Activated naive CD8-positive, alpha-beta T cell (primary cell): Measurements from ENCODE around the gene MTPN.

Experiments used
- H3K27ac Mint-ChIP-seq: one replicate; pipeline ENCODE4 v1.8.0; 2021; ENCODE audit warnings: mixed read lengths
- H3K27me3 Mint-ChIP-seq: one replicate; pipeline ENCODE4 v1.8.0; 2021; ENCODE audit warnings: mixed read lengths
- H3K36me3 Mint-ChIP-seq: one replicate; pipeline ENCODE4 v1.8.0; 2021; ENCODE audit warnings: mixed read lengths
- H3K4me1 Mint-ChIP-seq: one replicate; pipeline ENCODE4 v1.8.0; 2021; ENCODE audit warnings: low read depth, mixed read lengths
- H3K4me3 Mint-ChIP-seq: one replicate; pipeline ENCODE4 v1.8.0; 2021; ENCODE audit warnings: mild to moderate bottlenecking, mixed read lengths
- H3K9me3 Mint-ChIP-seq: one replicate; pipeline ENCODE4 v1.8.0; 2021; ENCODE audit warnings: low read depth, mixed read lengths

MTPN gene

DNA sequence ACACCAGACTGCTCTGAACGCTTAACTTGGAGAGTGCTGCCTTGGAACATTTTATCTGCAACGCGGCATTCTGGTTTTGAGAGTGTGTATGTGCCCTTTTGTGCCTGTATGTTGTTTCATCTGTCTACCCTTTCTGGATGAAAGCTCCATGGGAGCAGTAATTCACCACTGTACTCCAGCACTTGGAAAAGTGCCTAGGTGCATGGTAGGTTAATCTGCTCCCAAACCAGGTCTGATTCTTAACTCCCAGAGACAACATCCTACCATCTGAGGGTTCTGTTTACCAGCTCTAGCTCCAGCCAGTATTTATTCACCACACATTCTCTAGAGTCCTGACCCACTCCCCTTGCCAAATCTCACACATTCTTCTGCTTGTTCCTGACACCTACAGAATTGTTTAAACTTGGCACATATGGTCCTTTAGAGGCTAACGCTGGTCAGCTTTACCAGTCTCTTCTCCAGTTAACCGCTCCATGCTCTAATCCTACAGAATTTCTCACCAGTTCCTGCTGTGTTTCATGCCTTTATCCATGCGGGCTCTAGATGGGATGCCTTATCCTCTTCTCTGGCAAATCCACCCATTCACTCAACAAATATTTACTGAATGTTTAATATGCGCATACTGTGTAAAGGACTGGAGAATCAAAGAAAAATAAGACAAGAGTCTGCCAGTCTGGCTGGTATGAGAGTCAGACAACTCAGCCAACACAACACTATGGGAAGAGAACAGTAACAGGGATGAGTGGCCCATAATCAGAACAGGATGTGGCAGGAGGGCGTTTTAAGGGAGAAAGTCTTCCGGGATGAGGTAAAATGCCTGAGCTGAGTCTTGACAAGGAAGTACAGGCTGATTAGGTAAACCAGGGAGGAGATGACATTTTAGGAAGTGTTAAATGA, 46.3 kb downstream of the MTPN start:
- peaks cover 7% of the 10 kb centered on the region for H3K36me3 Mint-ChIP-seq
- H3K4me3 Mint-ChIP-seq: no peak overlapping the region
- no peaks in the 10 kb centered on the region for H3K27me3 Mint-ChIP-seq
- H3K4me1 Mint-ChIP-seq: peaks cover 22% of the 10 kb centered on the region
- H3K27ac Mint-ChIP-seq: peak overlapping the region; percentile 24
- no peaks in the 10 kb centered on the region for H3K9me3 Mint-ChIP-seq

DNA sequence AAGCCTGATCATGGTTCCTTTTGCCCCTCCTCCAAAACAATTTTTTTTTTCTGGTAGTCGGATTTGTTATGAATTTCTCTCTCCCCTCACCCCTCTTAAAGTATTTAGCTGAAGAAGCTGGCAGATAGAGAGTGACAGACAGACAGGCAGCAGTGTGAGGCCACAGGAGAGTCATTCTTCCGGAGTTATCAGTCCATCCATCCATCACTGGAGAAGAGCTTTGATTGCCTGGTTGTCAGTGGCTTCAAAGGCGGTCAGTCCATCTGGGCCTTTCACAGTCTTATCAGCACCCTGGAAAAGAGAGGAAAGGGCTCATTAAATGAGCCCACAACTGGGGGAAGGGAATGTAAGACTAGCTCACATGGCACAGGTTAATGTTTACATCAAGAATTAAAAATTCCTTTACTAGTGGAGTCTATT, 47.4 kb downstream of the MTPN start:
- H3K4me1 Mint-ChIP-seq: peaks cover 14% of the 10 kb centered on the region
- H3K27ac Mint-ChIP-seq: no peak overlapping the region
- H3K36me3 Mint-ChIP-seq: peaks cover 7% of the 10 kb centered on the region
- H3K27me3 Mint-ChIP-seq: no peaks in the 10 kb centered on the region
- H3K9me3 Mint-ChIP-seq: no peaks in the 10 kb centered on the region
- H3K4me3 Mint-ChIP-seq: no peak overlapping the region

DNA sequence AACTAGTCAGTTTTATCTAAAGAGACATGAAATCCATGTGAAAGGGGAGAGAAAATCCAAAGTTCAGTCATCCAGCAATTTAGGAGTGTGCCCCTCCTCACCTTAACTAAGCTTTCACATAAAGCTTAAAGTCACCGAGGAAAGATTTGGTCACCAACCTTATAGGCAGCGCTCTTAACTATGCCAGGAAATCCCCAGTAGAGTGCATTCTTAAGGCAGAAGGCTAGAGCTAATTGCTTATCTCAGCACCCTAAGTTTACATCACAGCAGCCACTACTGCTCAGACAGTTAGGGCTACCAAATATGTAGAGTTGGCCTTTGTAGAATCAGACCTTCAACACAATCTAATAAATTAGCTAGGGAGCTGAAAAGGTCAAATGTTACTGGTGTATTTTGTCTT, 47.9 kb downstream of the MTPN start:
- no peak overlapping the region for H3K4me3 Mint-ChIP-seq
- H3K36me3 Mint-ChIP-seq: peaks cover 7% of the 10 kb centered on the region
- H3K4me1 Mint-ChIP-seq: peaks cover 9% of the 10 kb centered on the region
- no peaks in the 10 kb centered on the region for H3K9me3 Mint-ChIP-seq
- H3K27me3 Mint-ChIP-seq: no peaks in the 10 kb centered on the region
- H3K27ac Mint-ChIP-seq: no peak overlapping the region

DNA sequence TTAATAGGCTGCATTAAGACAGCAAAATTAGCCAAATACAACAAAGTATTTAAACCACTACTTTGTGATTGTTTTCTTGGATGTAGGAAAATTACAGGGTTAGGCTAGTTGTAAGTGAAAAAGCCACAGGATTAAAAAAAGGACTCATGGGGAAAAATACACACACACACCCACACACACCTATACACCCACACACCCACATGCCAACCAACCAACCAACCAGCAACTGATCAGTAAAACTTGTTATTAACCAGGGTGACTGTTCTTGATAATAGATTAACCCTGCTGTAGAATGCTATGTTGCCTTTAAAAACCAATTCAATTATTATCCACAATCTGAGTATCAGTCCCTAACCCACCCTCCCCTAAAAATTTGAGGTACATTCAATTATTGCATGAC, 49.0 kb downstream of the MTPN start:
- no peaks in the 10 kb centered on the region for H3K9me3 Mint-ChIP-seq
- no peak overlapping the region for H3K27ac Mint-ChIP-seq
- H3K36me3 Mint-ChIP-seq: peaks cover 7% of the 10 kb centered on the region
- H3K27me3 Mint-ChIP-seq: no peaks in the 10 kb centered on the region
- H3K4me3 Mint-ChIP-seq: no peak overlapping the region
- no peaks in the 10 kb centered on the region for H3K4me1 Mint-ChIP-seq

GRCh38 chr7:135925210-135925609, 51.9 kb downstream of the MTPN start:
- Mint-ChIP-seq H3K9me3 (peaks cover 3% of the 10 kb centered on the region), H3K36me3 (peaks cover 7% of the 10 kb centered on the region), H3K4me3 (no peak overlapping the region), H3K27ac (no peak overlapping the region), H3K4me1 (no peaks in the 10 kb centered on the region), H3K27me3 (no peaks in the 10 kb centered on the region)

GRCh38 chr7:135924302-135924701, 52.9 kb downstream of the MTPN start:
- H3K27ac Mint-ChIP-seq: no peak overlapping the region
- no peaks in the 10 kb centered on the region for H3K27me3 Mint-ChIP-seq
- H3K4me1 Mint-ChIP-seq: no peaks in the 10 kb centered on the region
- peaks cover 7% of the 10 kb centered on the region for H3K36me3 Mint-ChIP-seq
- peaks cover 3% of the 10 kb centered on the region for H3K9me3 Mint-ChIP-seq
- no peak overlapping the region for H3K4me3 Mint-ChIP-seq

GRCh38 chr7:135922263-135922662, 54.9 kb downstream of the MTPN start:
- Mint-ChIP-seq H3K27me3 (no peaks in the 10 kb centered on the region), H3K27ac (no peak overlapping the region), H3K36me3 (peaks cover 7% of the 10 kb centered on the region), H3K4me1 (no peaks in the 10 kb centered on the region), H3K4me3 (no peak overlapping the region), H3K9me3 (peaks cover 3% of the 10 kb centered on the region)

DNA sequence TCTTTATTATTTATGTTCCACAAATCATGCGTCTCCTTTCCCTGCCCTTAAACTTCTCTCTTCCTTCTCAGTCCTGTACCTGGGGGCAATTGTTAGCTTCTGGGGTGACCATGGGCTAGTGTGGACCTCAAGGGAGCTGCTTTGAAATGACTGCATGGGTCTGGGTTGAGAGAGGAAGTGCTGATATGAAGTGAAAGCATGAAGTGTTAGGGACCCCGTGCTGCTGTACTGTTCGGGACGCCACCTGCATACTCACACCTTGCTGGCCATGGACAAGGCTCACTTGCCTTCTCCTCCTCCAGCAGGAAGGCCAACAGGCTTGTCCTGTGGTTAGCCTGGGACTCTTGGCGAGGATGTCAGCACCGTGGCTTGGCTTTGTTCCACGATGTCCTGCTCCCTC, 56.7 kb downstream of the MTPN start:
- H3K4me1 Mint-ChIP-seq: no peaks in the 10 kb centered on the region
- H3K27me3 Mint-ChIP-seq: no peaks in the 10 kb centered on the region
- no peak overlapping the region for H3K27ac Mint-ChIP-seq
- H3K4me3 Mint-ChIP-seq: no peak overlapping the region
- peaks cover 5% of the 10 kb centered on the region for H3K36me3 Mint-ChIP-seq
- H3K9me3 Mint-ChIP-seq: peaks cover 3% of the 10 kb centered on the region

DNA sequence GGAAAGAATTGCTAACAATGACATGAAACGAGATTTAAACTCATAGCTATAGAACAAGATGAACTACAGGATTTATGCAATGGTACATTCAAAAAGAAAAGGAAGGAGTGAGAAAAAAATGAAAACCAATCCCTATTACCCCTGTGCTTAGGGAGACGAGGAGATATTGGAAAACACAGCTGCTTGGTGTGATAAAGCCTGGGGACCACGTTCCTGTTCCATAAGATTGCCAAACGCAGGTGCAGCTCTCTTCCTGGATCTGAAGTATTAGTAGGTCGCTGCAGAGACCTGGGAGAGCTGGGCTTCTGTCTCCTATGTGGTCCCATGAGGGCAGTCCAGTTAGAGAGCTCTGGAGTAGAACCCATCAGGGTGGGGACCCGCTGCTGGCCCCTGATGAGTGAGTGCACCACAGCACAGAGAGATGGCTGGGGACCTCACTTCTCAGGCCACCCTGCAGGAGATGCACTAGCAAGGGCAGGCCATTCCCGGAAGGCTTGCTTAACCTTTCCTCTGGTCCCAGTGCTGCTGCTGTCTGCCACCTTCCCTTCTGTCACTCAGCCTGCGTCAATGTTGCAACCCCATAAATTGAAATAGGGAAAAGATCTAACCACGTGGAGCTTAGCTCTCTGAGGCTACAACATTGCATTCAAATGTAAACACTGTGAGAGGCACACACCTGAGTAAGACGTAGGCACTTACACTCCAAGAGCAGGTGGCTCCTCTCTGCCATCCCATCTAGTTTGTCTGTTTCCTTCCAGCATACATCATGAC, 57.9 kb downstream of the MTPN start:
- peaks cover 5% of the 10 kb centered on the region for H3K36me3 Mint-ChIP-seq
- H3K4me1 Mint-ChIP-seq: no peaks in the 10 kb centered on the region
- no peak overlapping the region for H3K4me3 Mint-ChIP-seq
- no peaks in the 10 kb centered on the region for H3K27me3 Mint-ChIP-seq
- H3K27ac Mint-ChIP-seq: no peak overlapping the region
- peaks cover 3% of the 10 kb centered on the region for H3K9me3 Mint-ChIP-seq

GRCh38 chr7:135918134-135918533, 59.0 kb downstream of the MTPN start:
- H3K4me1 Mint-ChIP-seq: no peaks in the 10 kb centered on the region
- no peak overlapping the region for H3K27ac Mint-ChIP-seq
- H3K36me3 Mint-ChIP-seq: peaks cover 5% of the 10 kb centered on the region
- H3K9me3 Mint-ChIP-seq: peaks cover 3% of the 10 kb centered on the region
- no peaks in the 10 kb centered on the region for H3K27me3 Mint-ChIP-seq
- H3K4me3 Mint-ChIP-seq: no peak overlapping the region

DNA sequence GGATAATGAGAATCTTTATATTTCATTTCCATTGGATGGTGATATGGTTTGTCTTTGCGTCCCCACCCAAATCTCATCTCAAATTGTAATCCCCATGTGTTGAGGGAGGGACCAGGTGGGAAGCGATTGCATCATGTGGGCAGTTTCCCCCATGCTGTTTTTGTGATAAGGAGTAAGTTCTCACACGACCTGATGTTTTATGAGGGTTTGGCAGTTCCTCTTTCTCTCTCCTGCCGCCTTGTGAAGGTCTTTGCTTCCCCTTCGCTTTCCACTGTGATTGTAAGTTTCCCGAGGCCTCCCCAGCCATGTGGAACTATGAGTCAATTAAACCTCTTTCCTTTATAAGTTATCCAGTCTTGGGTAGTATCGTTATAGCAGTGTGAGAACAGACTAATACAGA, 59.4 kb downstream of the MTPN start:
- Mint-ChIP-seq H3K4me3 (no peak overlapping the region), H3K27ac (no peak overlapping the region), H3K9me3 (no peaks in the 10 kb centered on the region), H3K36me3 (peaks cover 5% of the 10 kb centered on the region), H3K4me1 (no peaks in the 10 kb centered on the region), H3K27me3 (no peaks in the 10 kb centered on the region)

DNA sequence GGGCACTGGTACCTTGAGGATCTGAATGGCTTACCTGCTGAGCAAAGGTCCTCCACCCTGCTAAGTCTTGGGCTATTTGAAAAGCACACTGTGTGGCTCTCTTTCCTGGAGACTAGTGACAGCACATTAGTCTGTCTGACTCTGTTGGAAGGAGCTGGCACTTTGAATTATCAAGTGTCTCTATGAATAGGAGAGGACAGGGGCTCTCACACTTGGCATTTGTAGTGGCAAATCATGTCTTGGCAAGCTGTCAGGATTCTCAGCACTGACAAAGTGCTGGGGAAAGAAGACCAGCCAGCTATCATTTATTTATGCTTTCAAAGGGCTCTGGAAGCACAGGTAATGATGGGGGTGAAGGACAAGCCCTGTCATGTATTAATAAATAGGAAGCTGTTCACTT, 62.8 kb downstream of the MTPN start:
- Mint-ChIP-seq H3K4me1 (no peaks in the 10 kb centered on the region), H3K27ac (no peak overlapping the region), H3K27me3 (no peaks in the 10 kb centered on the region), H3K4me3 (no peak overlapping the region), H3K9me3 (no peaks in the 10 kb centered on the region), H3K36me3 (peaks cover 7% of the 10 kb centered on the region)

- Mint-ChIP-seq H3K27ac (no peak overlapping the region), H3K9me3 (no peaks in the 10 kb centered on the region), H3K4me3 (no peak overlapping the region), H3K4me1 (no peaks in the 10 kb centered on the region), H3K36me3 (peaks cover 7% of the 10 kb centered on the region), H3K27me3 (no peaks in the 10 kb centered on the region)
Measured at GRCh38 chr7:135913404-135913803, 63.8 kb downstream of the MTPN start.

DNA sequence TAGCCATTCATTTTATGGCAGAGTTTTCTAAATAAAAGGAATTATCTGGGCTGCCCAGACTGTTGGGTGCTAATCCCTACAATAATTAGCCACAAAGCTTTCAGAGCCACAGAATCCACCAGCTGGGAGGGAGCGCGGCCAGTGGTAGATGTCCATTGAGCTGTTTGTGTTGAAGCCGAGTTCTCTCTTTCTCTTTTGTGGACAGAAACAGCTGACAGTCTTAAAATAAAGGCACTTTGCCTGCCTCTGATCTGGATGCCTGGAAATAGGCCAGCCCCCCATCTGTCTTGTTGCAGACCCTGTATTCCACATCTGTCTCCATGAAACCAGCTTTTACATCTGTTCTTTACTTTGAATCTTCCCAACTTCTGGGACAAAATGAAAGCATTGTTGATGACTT, 66.1 kb downstream of the MTPN start:
- H3K4me3 Mint-ChIP-seq: no peak overlapping the region

DNA sequence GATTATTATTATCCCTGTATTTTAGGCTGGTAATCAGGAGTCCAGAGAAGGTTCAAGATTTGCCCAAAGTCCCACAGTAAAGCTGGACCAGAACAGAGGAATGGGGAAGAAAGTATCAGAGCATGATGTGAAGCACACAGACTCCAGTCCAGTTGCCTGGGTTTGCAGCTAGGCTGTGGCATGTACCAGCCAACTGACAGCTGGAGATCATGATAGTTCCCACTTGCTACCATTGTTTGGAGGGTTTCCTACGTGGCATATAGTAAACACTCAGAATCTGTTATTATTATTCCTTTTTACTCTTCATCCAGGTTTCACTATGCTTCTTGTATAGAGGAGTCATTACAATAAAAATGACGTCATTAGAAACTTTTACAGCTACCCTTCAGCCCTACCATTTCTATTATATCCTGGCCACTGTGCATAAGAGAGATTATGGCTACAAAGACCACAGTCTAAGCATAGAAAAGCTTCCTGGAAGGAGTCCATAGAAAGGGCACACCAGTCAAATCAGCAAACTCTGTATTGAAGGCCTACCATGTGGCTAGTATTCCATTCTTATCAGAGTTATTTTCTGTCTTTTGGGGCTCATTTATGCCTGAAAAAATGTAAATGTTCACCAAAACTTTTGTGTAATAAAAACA, 66.6 kb downstream of the MTPN start:
- H3K4me3 Mint-ChIP-seq: no peak overlapping the region
- H3K27ac Mint-ChIP-seq: no peak overlapping the region
- H3K4me1 Mint-ChIP-seq: no peaks in the 10 kb centered on the region
- no peaks in the 10 kb centered on the region for H3K9me3 Mint-ChIP-seq
- H3K27me3 Mint-ChIP-seq: no peaks in the 10 kb centered on the region
- H3K36me3 Mint-ChIP-seq: peaks cover 3% of the 10 kb centered on the region

More for the DNA sequence above, 66.1 kb downstream of the MTPN start:
- H3K36me3 Mint-ChIP-seq: peaks cover 5% of the 10 kb centered on the region
- no peaks in the 10 kb centered on the region for H3K4me1 Mint-ChIP-seq
- no peak overlapping the region for H3K27ac Mint-ChIP-seq
- no peaks in the 10 kb centered on the region for H3K27me3 Mint-ChIP-seq
- H3K9me3 Mint-ChIP-seq: no peaks in the 10 kb centered on the region
